Measurements from ENCODE around the gene ZMIZ1.

ZMIZ1 gene

GRCh38 chr10:79172881-79173280 lies 104.1 kb downstream of the ZMIZ1 start:
- DNase-seq, result no peak
- no peak overlapping the region for H3K27ac ChIP-seq
- no peaks in the 10 kb centered on the region for H3K27me3 ChIP-seq (replicated peaks)
- H3K36me3 ChIP-seq (replicated peaks), result peaks cover 14% of the 10 kb centered on the region
- TF ChIP-seq CTCF (IDR thresholded peaks at IDR 0.05; ENCODE audit: low read depth, low read length, missing control alignments), result no peak
- in situ Hi-C loops (cut with HindIII; ENCODE audit: low pct_ligation_motif_present, low sequenced_read_pairs), result no loop called here
- no peak overlapping the region for H3K4me3 ChIP-seq (ENCODE audit: low read depth, low read length)

- Histone ChIP-seq H3K36me3 (replicated peaks) (peaks cover 11% of the 10 kb centered on the region), H3K4me3 (ENCODE audit: low read depth, low read length) (no peak overlapping the region), H3K27ac (no peak overlapping the region), H3K27me3 (replicated peaks) (no peaks in the 10 kb centered on the region)
- in situ Hi-C loops (cut with HindIII; ENCODE audit: low pct_ligation_motif_present, low sequenced_read_pairs), result no loop called here
- no peak for DNase-seq
- TF ChIP-seq CTCF (IDR thresholded peaks at IDR 0.05; ENCODE audit: low read depth, low read length, missing control alignments), result no peak
Observed at GRCh38 chr10:79173582-79174262, 105.0 kb downstream of the ZMIZ1 start.

- no peak for DNase-seq
- H3K27ac ChIP-seq, result no peak overlapping the region
- H3K36me3 ChIP-seq (replicated peaks), result no peaks in the 10 kb centered on the region
- no peak for TF ChIP-seq CTCF (IDR thresholded peaks at IDR 0.05; ENCODE audit: low read depth, low read length, missing control alignments)
- no peak overlapping the region for H3K4me3 ChIP-seq (ENCODE audit: low read depth, low read length)
- in situ Hi-C loops (cut with HindIII; ENCODE audit: low pct_ligation_motif_present, low sequenced_read_pairs), result no loop called here
- H3K27me3 ChIP-seq (replicated peaks), result no peaks in the 10 kb centered on the region
Observed at GRCh38 chr10:79176052-79176501, 107.3 kb downstream of the ZMIZ1 start.

GRCh38 chr10:79176949-79177602 lies 108.3 kb downstream of the ZMIZ1 start:
- in situ Hi-C loops (cut with HindIII; ENCODE audit: low pct_ligation_motif_present, low sequenced_read_pairs), result no loop called here

GRCh38 chr10:79178070-79178576 lies 109.4 kb downstream of the ZMIZ1 start:
- in situ Hi-C loops (cut with HindIII; ENCODE audit: low pct_ligation_motif_present, low sequenced_read_pairs), result no loop called here
- H3K27me3 ChIP-seq (replicated peaks), result no peaks in the 10 kb centered on the region
- H3K27ac ChIP-seq, result peak overlapping the region; percentile 72
- no peak for DNase-seq
- no peak for TF ChIP-seq CTCF (IDR thresholded peaks at IDR 0.05; ENCODE audit: low read depth, low read length, missing control alignments)
- H3K4me3 ChIP-seq (ENCODE audit: low read depth, low read length), result no peak overlapping the region
- H3K36me3 ChIP-seq (replicated peaks), result no peaks in the 10 kb centered on the region

More at GRCh38 chr10:79176949-79177602, 108.3 kb downstream of the ZMIZ1 start:
- DNase-seq, result no peak
- Histone ChIP-seq H3K27ac (no peak overlapping the region), H3K27me3 (replicated peaks) (no peaks in the 10 kb centered on the region), H3K36me3 (replicated peaks) (no peaks in the 10 kb centered on the region), H3K4me3 (ENCODE audit: low read depth, low read length) (no peak overlapping the region)
- no peak for TF ChIP-seq CTCF (IDR thresholded peaks at IDR 0.05; ENCODE audit: low read depth, low read length, missing control alignments)

Data from brain microvascular endothelial cell (primary cell).